Measurements from ENCODE around the gene ITGB1BP1.

DNA sequence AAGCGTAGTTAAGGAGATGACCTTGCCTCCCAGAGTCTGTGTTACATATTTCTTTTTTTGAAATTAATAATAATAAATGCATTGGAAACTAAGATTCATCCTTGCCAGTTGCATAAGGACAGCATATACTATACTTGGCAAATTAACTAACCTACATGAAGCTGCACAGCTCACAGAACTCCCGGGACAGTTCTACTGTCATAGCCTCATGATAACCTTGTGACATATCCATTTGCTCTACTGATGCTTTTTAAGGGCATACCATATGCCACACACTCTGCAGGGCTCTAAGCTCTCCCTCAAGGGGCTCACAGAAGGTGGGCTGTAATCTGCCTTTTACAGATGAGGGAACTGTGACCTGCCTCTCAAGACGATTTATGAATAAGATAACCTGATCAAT is 3.8 kb downstream of the ITGB1BP1 start:
- TF ChIP-seq, protein P1, sequence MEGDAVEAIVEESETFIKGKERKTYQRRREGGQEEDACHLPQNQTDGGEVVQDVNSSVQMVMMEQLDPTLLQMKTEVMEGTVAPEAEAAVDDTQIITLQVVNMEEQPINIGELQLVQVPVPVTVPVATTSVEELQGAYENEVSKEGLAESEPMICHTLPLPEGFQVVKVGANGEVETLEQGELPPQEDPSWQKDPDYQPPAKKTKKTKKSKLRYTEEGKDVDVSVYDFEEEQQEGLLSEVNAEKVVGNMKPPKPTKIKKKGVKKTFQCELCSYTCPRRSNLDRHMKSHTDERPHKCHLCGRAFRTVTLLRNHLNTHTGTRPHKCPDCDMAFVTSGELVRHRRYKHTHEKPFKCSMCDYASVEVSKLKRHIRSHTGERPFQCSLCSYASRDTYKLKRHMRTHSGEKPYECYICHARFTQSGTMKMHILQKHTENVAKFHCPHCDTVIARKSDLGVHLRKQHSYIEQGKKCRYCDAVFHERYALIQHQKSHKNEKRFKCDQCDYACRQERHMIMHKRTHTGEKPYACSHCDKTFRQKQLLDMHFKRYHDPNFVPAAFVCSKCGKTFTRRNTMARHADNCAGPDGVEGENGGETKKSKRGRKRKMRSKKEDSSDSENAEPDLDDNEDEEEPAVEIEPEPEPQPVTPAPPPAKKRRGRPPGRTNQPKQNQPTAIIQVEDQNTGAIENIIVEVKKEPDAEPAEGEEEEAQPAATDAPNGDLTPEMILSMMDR (IDR thresholded peaks at IDR 0.05), result no peak
- no peak for TF ChIP-seq POLR2A (IDR thresholded peaks at IDR 0.05)
